Thyroid gland (tissue), 4 donors: ENCODE data around the gene PPP3R2.

Source experiments
- CTCF ChIP-seq, 6 experiments: fragments of 200-600 bp in 3 of 6; fragments of 450-650 bp in 3 of 6; sonication (generic) in 3 of 6; IDR thresholded peaks; one replicate each; pipeline ENCODE4 v1.5.1; 2016 to 2019; ENCODE audit warnings: antibody characterized with exemption in 6 of 6, mild to moderate bottlenecking in 2 of 6, inconsistent platforms in 1 of 6, moderate library complexity in 1 of 6
- POLR2A ChIP-seq, 2 donors: fragments of 450-650 bp; IDR thresholded peaks; one replicate each; pipeline ENCODE4 v1.6.1; 2017; ENCODE audit warnings: antibody characterized with exemption in 2 of 2, mild to moderate bottlenecking in 2 of 2, moderate library complexity in 1 of 2

- no peak for TF ChIP-seq POLR2A (IDR thresholded peaks at IDR 0.05)
- no peak for TF ChIP-seq CTCF (IDR thresholded peaks at IDR 0.05)
These were observed 7.3 kb downstream of the PPP3R2 start for GRCh38 chr9:101587332-101588043.
